GM19025 (cell line): Measurements from ENCODE around the gene IPO9.

Experiments
- ATAC-seq: cut with Tn5 transposase; IDR thresholded peaks from one replicate; pipeline ENCODE4 v1.9.1; 2021; ENCODE audit warnings: mild to moderate bottlenecking, low read depth, moderate library complexity; ENCODE audit not compliant: unreplicated experiment

The IPO9 gene

DNA sequence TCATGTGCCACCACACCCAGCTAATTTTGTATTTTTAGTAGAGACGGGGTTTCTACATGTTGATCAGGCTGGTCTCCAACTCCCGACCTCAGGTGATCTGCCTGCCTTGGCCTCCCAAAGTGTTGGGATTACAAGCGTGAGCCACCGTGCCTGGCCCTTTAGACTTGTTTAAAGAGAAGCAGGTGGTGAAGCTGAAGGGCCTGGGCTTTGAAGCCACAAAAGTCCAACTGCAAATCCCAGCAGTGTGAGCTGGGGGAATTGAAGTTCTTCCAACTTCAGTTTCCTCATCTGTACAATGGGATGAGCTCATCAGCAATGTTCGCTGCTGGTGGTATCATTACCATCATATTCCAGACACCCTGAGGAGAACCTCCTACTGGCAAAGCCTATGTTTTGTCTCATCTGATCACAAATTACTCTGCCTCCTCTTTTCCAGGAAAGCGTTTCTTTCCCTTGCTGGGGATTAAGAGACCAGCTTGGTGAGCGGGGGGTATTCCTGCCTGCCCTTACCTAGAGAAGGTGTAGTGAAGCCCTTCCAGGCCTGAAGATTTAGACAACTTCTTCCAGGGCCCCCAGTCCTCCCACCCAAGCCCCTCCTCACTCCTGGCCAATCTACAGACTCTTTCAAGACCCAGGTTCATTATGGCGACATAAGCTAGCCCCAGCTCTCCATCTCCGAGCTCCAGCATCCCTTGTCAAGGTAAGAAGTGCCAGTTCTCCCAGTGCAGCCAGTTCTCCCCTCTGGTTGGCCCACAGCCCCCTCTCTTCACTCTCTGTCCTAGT is 57.3 kb downstream of the IPO9 start:
- no peak for ATAC-seq

GRCh38 chr1:201887116-201887866 is 58.3 kb downstream of the IPO9 start:
- ATAC-seq: no peak

- ATAC-seq: no peak
Measured at GRCh38 chr1:201888282-201889089, 59.5 kb downstream of the IPO9 start, which contains the start of gene SHISA4. Gene SHISA4 (plus strand): TSS chr1:201888898. CDS start chr1:201888995, 97 bp downstream.

DNA sequence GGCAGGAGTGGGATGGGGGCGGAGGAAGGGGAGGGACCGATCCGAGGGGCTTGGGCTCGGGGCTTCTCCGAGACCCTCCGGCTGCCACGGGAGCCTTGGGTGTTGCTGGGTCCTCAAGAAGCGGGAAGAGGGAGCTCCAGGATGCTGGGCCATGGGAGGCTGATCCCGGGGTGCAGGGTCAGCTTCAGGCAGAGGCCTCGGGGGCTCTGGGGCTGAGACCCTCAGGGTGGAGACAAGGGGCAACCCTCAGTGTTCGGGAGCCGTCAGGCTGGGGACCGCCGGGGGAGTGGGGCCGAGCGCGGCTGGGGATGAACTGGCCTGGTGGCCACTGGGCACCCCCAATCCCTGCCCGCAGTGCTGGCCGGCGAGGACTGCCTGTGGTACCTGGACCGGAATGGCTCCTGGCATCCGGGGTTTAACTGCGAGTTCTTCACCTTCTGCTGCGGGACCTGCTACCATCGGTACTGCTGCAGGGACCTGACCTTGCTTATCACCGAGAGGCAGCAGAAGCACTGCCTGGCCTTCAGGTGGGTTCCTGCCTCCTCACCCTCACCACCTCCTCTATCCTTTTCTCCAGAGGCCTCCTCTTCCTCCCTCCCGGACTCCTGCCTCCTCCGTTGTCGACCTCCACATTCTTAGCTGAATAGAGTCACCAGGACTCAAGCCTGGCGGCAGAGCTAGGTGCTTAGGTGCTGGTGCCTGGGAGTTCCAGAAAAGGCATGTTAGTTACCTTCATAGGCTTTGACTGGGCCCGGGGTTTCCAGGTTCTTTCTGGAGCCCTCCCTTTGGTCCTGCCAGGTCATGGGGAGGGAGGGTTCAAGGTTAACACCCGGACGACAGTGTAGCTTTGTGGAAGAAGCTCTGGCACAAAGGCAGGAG is 60.4 kb downstream of the IPO9 start:
- ATAC-seq: no peak

GRCh38 chr1:201890223-201890622 is 61.3 kb downstream of the IPO9 start:
- ATAC-seq: no peak

GRCh38 chr1:201890806-201891450 is 62.0 kb downstream of the IPO9 start:
- ATAC-seq: no peak

GRCh38 chr1:201891451-201892045 is 62.6 kb downstream of the IPO9 start:
- no peak for ATAC-seq

DNA sequence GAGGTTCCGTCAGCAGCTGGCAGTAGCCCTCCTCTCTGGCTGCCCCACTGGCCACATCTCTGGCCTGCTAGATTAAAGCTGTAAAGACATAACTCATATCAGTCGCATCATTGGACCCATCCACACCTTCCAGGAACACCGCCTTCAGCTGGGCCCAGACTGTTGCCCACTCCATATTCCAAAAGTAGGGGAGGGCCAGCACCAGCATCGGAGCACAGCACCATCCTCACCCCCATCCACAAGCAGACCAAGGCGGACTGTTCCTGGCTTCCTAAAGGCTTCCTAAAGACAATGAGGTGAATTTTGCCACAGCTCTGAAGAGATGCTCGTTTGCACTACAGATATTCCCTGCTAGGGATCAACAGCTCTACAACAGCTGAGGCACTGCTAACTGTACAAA is 63.3 kb downstream of the IPO9 start:
- ATAC-seq: no peak

DNA sequence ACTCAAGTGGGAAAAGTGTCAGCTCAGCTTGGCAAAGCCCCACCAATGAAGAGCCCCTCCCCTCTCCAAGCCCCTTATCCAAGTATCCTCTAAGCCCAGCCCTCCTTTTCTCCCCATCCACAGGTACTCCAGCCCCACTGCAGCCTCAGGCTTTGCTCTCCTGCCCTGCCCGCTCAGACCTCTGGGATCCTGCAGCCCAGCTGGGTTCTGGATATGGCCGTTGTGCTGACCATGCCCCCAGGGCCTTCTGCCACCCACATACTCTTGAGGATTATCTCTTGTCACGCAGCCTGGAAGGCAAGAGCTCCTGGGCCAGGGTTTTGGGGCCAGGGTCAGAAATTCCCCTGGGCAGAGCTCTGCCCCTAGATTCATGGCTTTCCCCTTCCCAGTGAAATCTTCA is 64.5 kb downstream of the IPO9 start:
- ATAC-seq: no peak

GRCh38 chr1:201894343-201895119 is 65.6 kb downstream of the IPO9 start:
- ATAC-seq: no peak

- ATAC-seq: no peak
Measured at GRCh38 chr1:201895120-201895665, 66.2 kb downstream of the IPO9 start.

DNA sequence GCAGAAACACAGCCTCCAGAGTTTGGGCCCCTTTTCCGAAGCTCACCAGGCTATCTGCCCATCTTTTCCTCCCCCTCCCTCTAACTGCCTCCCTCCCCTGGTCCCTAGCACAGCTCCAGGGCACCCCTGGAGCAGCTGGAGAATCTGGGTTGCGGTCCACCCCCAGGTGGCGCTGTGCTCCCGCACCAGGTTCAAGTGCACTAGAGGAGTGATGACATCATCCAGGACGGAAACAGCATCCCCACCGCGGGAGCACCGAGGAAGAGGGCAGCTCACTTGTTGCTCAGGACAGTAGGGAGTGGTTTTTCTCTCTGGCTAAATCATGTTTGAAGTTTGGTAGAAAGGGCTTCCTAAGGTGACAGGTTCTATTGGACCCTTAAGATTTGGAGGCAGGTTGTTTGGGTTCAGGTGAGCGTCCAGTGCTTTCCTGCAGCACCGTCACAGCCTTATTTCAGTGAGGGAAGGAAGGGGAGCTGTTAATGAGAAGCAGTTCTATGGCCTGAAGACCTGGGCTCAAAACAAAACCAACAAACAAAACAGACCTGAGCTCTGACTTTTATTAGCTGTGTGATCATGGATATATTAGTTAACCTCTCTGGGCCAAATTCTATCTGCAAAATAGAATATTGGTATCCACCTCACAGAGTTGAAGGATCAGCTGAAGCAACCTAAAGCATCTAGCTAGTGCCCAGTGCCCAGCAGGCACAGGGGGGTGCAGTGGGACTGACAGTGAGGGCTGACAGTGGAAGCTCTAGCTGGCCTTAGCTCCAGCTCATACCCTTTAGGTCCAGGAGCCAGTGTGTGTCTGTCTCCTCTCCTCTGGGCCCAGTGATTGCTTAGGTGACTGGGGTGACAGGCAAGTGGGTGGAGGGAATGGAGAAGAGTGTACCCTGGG is 67.2 kb downstream of the IPO9 start:
- no peak for ATAC-seq

- ATAC-seq: no peak
Measured at GRCh38 chr1:201896951-201897391, 68.0 kb downstream of the IPO9 start.

GRCh38 chr1:201898240-201898894 is 69.4 kb downstream of the IPO9 start:
- ATAC-seq: no peak

DNA sequence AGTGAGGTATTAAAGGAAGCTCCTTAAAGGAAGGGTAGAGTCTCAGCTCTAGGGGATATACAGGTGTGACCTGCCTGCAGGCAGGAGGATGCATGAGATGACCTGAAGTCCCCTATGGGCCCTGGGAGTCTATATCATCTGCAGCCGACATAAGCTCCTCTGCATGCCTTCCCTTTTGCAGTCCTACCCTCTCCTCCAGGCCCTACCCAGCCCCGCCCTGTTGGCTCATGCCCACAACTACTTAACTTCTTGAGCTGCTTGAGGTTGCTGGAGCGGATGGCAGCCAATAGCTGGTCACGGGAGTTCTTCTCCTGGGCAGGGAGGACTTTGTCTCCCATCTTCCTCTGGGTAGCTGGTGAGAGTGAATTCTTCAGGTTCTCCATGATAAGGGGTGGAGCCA is 70.0 kb downstream of the IPO9 start:
- ATAC-seq: no peak

GRCh38 chr1:201899683-201900429 is 70.9 kb downstream of the IPO9 start:
- ATAC-seq: no peak
